GM23338 (cell line): ENCODE measurements around the gene SLC9C1. TPM values are rescaled to one million over a fixed set of nuclear protein-coding genes. Genes with fewer than 3 reads are reported as not detected.

Source experiments
- ATAC-seq: fragments of 200-7000 bp; cut with Tn5 transposase; 3 replicates; pipeline ENCODE4 v1.9.1; 2020
- DNase-seq: peaks from one replicate; pipeline ENCODE4 v3.0.0-alpha.2; 2015; ENCODE audit warnings: low spot score
- H2AFZ ChIP-seq: fragments of 200-600 bp; sonication (generic); 2 replicates; pipeline ENCODE4 v1.8.0; 2016; ENCODE audit warnings: antibody characterized with exemption, mild to moderate bottlenecking, moderate library complexity
- H3F3A ChIP-seq: fragments of 200-600 bp; sonication (generic); replicated peaks from 2 replicates; pipeline ENCODE4 v1.8.0; 2017; ENCODE audit warnings: antibody characterized with exemption, mixed run types, low read depth
- H3K27ac ChIP-seq: fragments of 200-600 bp; sonication (generic); 2 replicates; pipeline ENCODE4 v1.6.1; 2016; ENCODE audit warnings: low read depth
- H3K27me3 ChIP-seq: fragments of 200-600 bp; sonication (generic); 2 replicates; pipeline ENCODE4 v1.8.0; 2016; ENCODE audit warnings: mild to moderate bottlenecking, mixed run types, moderate library complexity; ENCODE audit not compliant: insufficient read depth
- H3K36me3 ChIP-seq: fragments of 200-600 bp; sonication (generic); 2 replicates; pipeline ENCODE4 v1.8.0; 2016; ENCODE audit warnings: mild to moderate bottlenecking; ENCODE audit not compliant: insufficient read depth
- H3K4me1 ChIP-seq: fragments of 200-600 bp; sonication (generic); 2 replicates; pipeline ENCODE4 v1.8.0; 2016; ENCODE audit warnings: mild to moderate bottlenecking, moderate library complexity; ENCODE audit not compliant: insufficient read depth
- H3K4me2 ChIP-seq: fragments of 200-600 bp; sonication (generic); 2 replicates; pipeline ENCODE4 v1.7.1; 2017; ENCODE audit warnings: mixed run types
- H3K4me3 ChIP-seq: fragments of 200-600 bp; sonication (generic); 2 replicates; pipeline ENCODE4 v1.6.1; 2016; ENCODE audit warnings: mixed run types
- H3K79me2 ChIP-seq: fragments of 200-600 bp; sonication (generic); replicated peaks from 2 replicates; pipeline ENCODE4 v1.8.0; 2017; ENCODE audit warnings: mild to moderate bottlenecking; ENCODE audit not compliant: insufficient read depth
- H3K9me2 ChIP-seq: fragments of 200-600 bp; sonication (generic); 2 replicates; pipeline ENCODE4 v1.8.0; 2017; ENCODE audit not compliant: insufficient read depth
- H4K20me1 ChIP-seq: fragments of 200-600 bp; sonication (generic); replicated peaks from 2 replicates; pipeline ENCODE4 v1.8.0; 2017; ENCODE audit warnings: mild to moderate bottlenecking; ENCODE audit not compliant: insufficient read depth
- H3K27ac Mint-ChIP-seq: 2 replicates; pipeline ENCODE4 v1.8.0; 2020; ENCODE audit warnings: inconsistent platforms, mild to moderate bottlenecking, moderate library complexity, mixed read lengths
- H3K27me3 Mint-ChIP-seq: 3 replicates; pipeline ENCODE4 v1.8.0; 2022; ENCODE audit warnings: low read depth, mild to moderate bottlenecking, moderate library complexity, mixed read lengths, inconsistent platforms; ENCODE audit not compliant: insufficient read depth, poor library complexity
- H3K36me3 Mint-ChIP-seq: 3 replicates; pipeline ENCODE4 v1.8.0; 2021; ENCODE audit warnings: low read depth, mild to moderate bottlenecking, inconsistent platforms, moderate library complexity, mixed read lengths
- H3K4me1 Mint-ChIP-seq: 3 replicates; pipeline ENCODE4 v1.8.0; 2020; ENCODE audit warnings: mild to moderate bottlenecking, inconsistent platforms, mixed read lengths
- H3K4me3 Mint-ChIP-seq: 3 replicates; pipeline ENCODE4 v1.8.0; 2021; ENCODE audit warnings: moderate library complexity, mild to moderate bottlenecking, inconsistent platforms, mixed read lengths
- H3K9me3 Mint-ChIP-seq: 3 replicates; pipeline ENCODE4 v1.8.0; 2020; ENCODE audit warnings: moderate library complexity, mild to moderate bottlenecking, inconsistent platforms, mixed read lengths
- CREB1 ChIP-seq: fragments of 250-450 bp; sonication (Bioruptor Pico); IDR thresholded peaks from 2 replicates; pipeline ENCODE4 v1.5.0; 2020; ENCODE audit warnings: low read depth, mild to moderate bottlenecking, moderate library complexity
- CTCF ChIP-seq, 2 experiments: fragments of 200-600 bp in 1 of 2; sonication (generic) in 1 of 2; conservative IDR thresholded peaks; 2 replicates each; pipeline versions ENCODE4 v1.5.1 to v1.6.1; 2016 to 2017; ENCODE audit warnings: antibody characterized with exemption in 2 of 2, low read depth in 2 of 2, mild to moderate bottlenecking in 2 of 2, moderate library complexity in 1 of 2
- ETS1 ChIP-seq: IDR thresholded peaks from 2 replicates; pipeline ENCODE4 v1.6.1; 2016; ENCODE audit warnings: antibody characterized with exemption
- EZH2 ChIP-seq: fragments of 200-600 bp; sonication (generic); IDR thresholded peaks from one replicate; pipeline ENCODE4 v1.8.0; 2017; ENCODE audit warnings: antibody characterized with exemption, mild to moderate bottlenecking, low read depth; ENCODE audit not compliant: unreplicated experiment
- EZH2phosphoT487 ChIP-seq: fragments of 200-600 bp; sonication (generic); IDR thresholded peaks from one replicate; pipeline ENCODE4 v1.8.1; 2018; ENCODE audit warnings: antibody characterized with exemption; ENCODE audit not compliant: unreplicated experiment
- JUNB ChIP-seq: IDR thresholded peaks from one replicate; pipeline ENCODE4 v1.6.1; 2016; ENCODE audit warnings: antibody characterized with exemption; ENCODE audit not compliant: unreplicated experiment
- NANOG ChIP-seq: IDR thresholded peaks from 2 replicates; pipeline ENCODE4 v1.6.1; 2016; ENCODE audit warnings: antibody characterized with exemption, borderline replicate concordance
- POLR2AphosphoS5 ChIP-seq: IDR thresholded peaks from 2 replicates; pipeline ENCODE4 v1.6.1; 2016; ENCODE audit warnings: antibody characterized with exemption, low read depth
- REST ChIP-seq: IDR thresholded peaks from one replicate; pipeline ENCODE4 v1.6.1; 2018; ENCODE audit warnings: antibody characterized with exemption; ENCODE audit not compliant: unreplicated experiment
- STAT1 ChIP-seq: IDR thresholded peaks from one replicate; pipeline ENCODE4 v1.6.1; 2016; ENCODE audit warnings: antibody characterized with exemption; ENCODE audit not compliant: unreplicated experiment
- ZNF114 ChIP-seq: fragments of 250-450 bp; sonication (Bioruptor Pico); IDR thresholded peaks from 2 replicates; pipeline ENCODE4 v1.5.0; 2020; ENCODE audit warnings: mild to moderate bottlenecking, moderate library complexity
- ZNF331 ChIP-seq: fragments of 250-450 bp; sonication (Bioruptor Pico); IDR thresholded peaks from 2 replicates; pipeline ENCODE4 v1.5.0; 2020; ENCODE audit warnings: low read depth, mild to moderate bottlenecking, moderate library complexity
- ZNF462 ChIP-seq: fragments of 250-450 bp; sonication (Bioruptor Pico); IDR thresholded peaks from 2 replicates; pipeline ENCODE4 v1.5.0; 2020; ENCODE audit warnings: mild to moderate bottlenecking, moderate library complexity
- polyA plus RNA-seq: library from polyadenylated mRNA; unstranded; fragments of >200 nt; fragmentation: Nextera tagmentation; extraction: Ambion mirVana; gene quantifications from 2 replicates; pipeline ENCODE4 v1.2.1, GENCODE V29; 2016
- total RNA-seq: library from RNA; depleted of rRNA; stranded (reverse); fragments of >200 nt; shearing (Covaris generic); gene quantifications from 2 replicates; pipeline ENCODE4 v1.2.3, GENCODE V29; 2014

SLC9C1 gene
- total and polyA plus RNA-seq, 2 experiments from 2014 or later = 0.97 to 1.8 TPM

GRCh38 chr3:112273536-112273935, 20.5 kb downstream of the SLC9C1 start:
- Mint-ChIP-seq H3K9me3 (no peaks in the 10 kb centered on the region), H3K4me1 (peaks cover 3% of the 10 kb centered on the region; the same call in 2 of the 3 replicates), H3K36me3 (no peaks in the 10 kb centered on the region), H3K4me3 (no peak overlapping the region), H3K27ac (no peak overlapping the region), H3K27me3 (no peaks in the 10 kb centered on the region)
- H3F3A ChIP-seq = no peaks in the 10 kb centered on the region
- H3K79me2 ChIP-seq = no peaks in the 10 kb centered on the region
- TF ChIP-seq POLR2AphosphoS5 = no peak
- no peak for TF ChIP-seq JUNB
- TF ChIP-seq EZH2 = no peak
- no peak for TF ChIP-seq CREB1 (CRISPR knock-in tag)
- no peak for TF ChIP-seq EZH2phosphoT487
- TF ChIP-seq REST = no peak
- no peak for TF ChIP-seq ZNF331 (CRISPR knock-in tag)
- no peak for TF ChIP-seq STAT1
- no peak for TF ChIP-seq ETS1
- no peak for TF ChIP-seq ZNF462 (CRISPR knock-in tag)
- no peak for TF ChIP-seq ZNF114 (CRISPR knock-in tag)
- no peak for TF ChIP-seq NANOG
- no peak for TF ChIP-seq CTCF (conservative IDR thresholded peaks at IDR 0.05; ENCODE audit: low read depth in 2 of 2)
- H2AFZ ChIP-seq = no peak overlapping the region
- H3K27ac ChIP-seq = no peak overlapping the region
- H4K20me1 ChIP-seq = no peaks in the 10 kb centered on the region
- peak; percentile 38; the same call in 2 of the 3 replicates for ATAC-seq
- no peaks in the 10 kb centered on the region for H3K4me1 ChIP-seq
- no peaks in the 10 kb centered on the region for H3K36me3 ChIP-seq
- DNase-seq = peak; percentile 23
- no peak overlapping the region for H3K4me3 ChIP-seq
- H3K9me2 ChIP-seq = no peaks in the 10 kb centered on the region
- H3K27me3 ChIP-seq = no peaks in the 10 kb centered on the region
- no peak overlapping the region for H3K4me2 ChIP-seq
